OCI-LY1 (cell line): ENCODE results near the gene TMEM19.

Experiments used
- H2AFZ ChIP-seq: fragments of 200-600 bp; sonication (generic), shearing (Covaris generic); 2 replicates; pipeline ENCODE4 v1.6.0; 2014; ENCODE audit warnings: antibody characterized with exemption, mild to moderate bottlenecking, low read length
- H3F3A ChIP-seq: fragments of 200-600 bp; sonication (generic), shearing (Covaris generic); 2 replicates; pipeline ENCODE4 v1.6.0; 2014; ENCODE audit warnings: mild to moderate bottlenecking, antibody characterized with exemption, low read length, moderate library complexity; ENCODE audit not compliant: insufficient read depth
- H3K27ac ChIP-seq: fragments of 200-600 bp; sonication (generic); 2 replicates; pipeline ENCODE4 v1.5.1; 2014; ENCODE audit warnings: low read length, mixed run types, mild to moderate bottlenecking, low read depth; ENCODE audit not compliant: poor library complexity, severe bottlenecking
- H3K27me3 ChIP-seq: fragments of 200-600 bp; sonication (generic); 2 replicates; pipeline ENCODE4 v1.6.0; 2014; ENCODE audit warnings: antibody characterized with exemption, mild to moderate bottlenecking, low read length, moderate library complexity; ENCODE audit not compliant: insufficient read depth
- H3K36me3 ChIP-seq: fragments of 200-600 bp; sonication (generic); 2 replicates; pipeline ENCODE4 v1.6.1; 2014; ENCODE audit warnings: mild to moderate bottlenecking, antibody characterized with exemption, low read length, moderate library complexity, mixed read lengths; ENCODE audit not compliant: insufficient read depth
- H3K4me1 ChIP-seq: fragments of 200-600 bp; sonication (generic); 2 replicates; pipeline ENCODE4 v1.5.1; 2014; ENCODE audit warnings: mild to moderate bottlenecking, low read length, moderate library complexity; ENCODE audit not compliant: insufficient read depth, severe bottlenecking
- H3K4me2 ChIP-seq: fragments of 200-600 bp; sonication (generic), shearing (Covaris generic); 2 replicates; pipeline ENCODE4 v1.6.1; 2014; ENCODE audit warnings: low read length
- H3K4me3 ChIP-seq: fragments of 200-600 bp; sonication (generic); 2 replicates; pipeline ENCODE4 v1.5.1; 2014; ENCODE audit warnings: low read length, low read depth, mild to moderate bottlenecking, mixed read lengths; ENCODE audit not compliant: poor library complexity, severe bottlenecking
- H3K79me2 ChIP-seq: fragments of 200-600 bp; shearing (Covaris generic); 2 replicates; pipeline ENCODE4 v1.6.1; 2016; ENCODE audit warnings: mixed run types, low read length, mixed read lengths; ENCODE audit not compliant: insufficient read depth
- H3K9ac ChIP-seq: fragments of 200-600 bp; sonication (generic), shearing (Covaris generic); 2 replicates; pipeline ENCODE4 v1.6.1; 2014; ENCODE audit warnings: mild to moderate bottlenecking, low read length, mixed read lengths
- H3K9me2 ChIP-seq: fragments of 200-600 bp; sonication (generic), shearing (Covaris generic); 2 replicates; pipeline ENCODE4 v1.6.1; 2014; ENCODE audit warnings: low read depth, mild to moderate bottlenecking, low read length, mixed read lengths
- H3K9me3 ChIP-seq: fragments of 200-600 bp; shearing (Covaris generic); 2 replicates; pipeline ENCODE4 v1.6.1; 2014; ENCODE audit warnings: low read length, mixed read lengths
- H4K20me1 ChIP-seq: fragments of 200-600 bp; sonication (generic), shearing (Covaris generic); 2 replicates; pipeline ENCODE4 v1.6.0; 2016; ENCODE audit warnings: mild to moderate bottlenecking, low read length; ENCODE audit not compliant: insufficient read depth
- EZH2 ChIP-seq: fragments of 200-600 bp; sonication (generic), shearing (Covaris generic); IDR thresholded peaks from 2 replicates; pipeline ENCODE4 v1.8.0; 2017; ENCODE audit warnings: borderline replicate concordance, mixed run types, mild to moderate bottlenecking, antibody characterized with exemption, low read length, moderate library complexity, mixed read lengths
- TF ChIP-seq, protein P1 (sequence below): fragments of 200-600 bp; sonication (generic), shearing (Covaris generic); IDR thresholded peaks from 2 replicates; pipeline ENCODE4 v1.5.1; 2017; ENCODE audit warnings: mild to moderate bottlenecking, antibody characterized with exemption, low read length, moderate library complexity, mixed read lengths

TMEM19 gene

DNA sequence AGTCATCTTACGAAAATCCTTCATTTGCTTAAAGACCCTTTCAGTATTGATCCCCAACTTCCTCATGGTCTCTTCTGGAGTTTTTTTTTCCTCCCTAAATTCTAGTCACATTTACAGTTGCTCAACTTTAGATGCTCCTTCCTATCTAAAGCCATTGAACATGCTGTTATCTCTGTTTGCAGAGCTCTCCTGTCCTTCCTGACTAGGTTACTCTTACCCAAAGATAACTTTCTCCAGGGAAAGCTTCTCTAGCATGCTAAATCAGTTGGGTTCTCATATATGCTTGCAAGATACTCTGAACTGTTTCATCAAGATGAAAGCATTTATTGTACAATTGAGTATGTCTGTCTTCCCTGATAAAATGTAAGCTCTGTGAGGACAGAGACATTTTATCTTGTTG is 67.0 kb downstream of the TMEM19 start:
- Histone ChIP-seq H3F3A (no peaks in the 10 kb centered on the region), H3K4me2 (no peak overlapping the region), H3K79me2 (peaks cover 28% of the 10 kb centered on the region), H3K9ac (no peak overlapping the region), H3K36me3 (peaks cover 17% of the 10 kb centered on the region), H3K9me3 (no peaks in the 10 kb centered on the region), H3K4me1 (peaks cover 19% of the 10 kb centered on the region), H3K27me3 (no peaks in the 10 kb centered on the region), H3K27ac (no peak overlapping the region), H3K4me3 (no peak overlapping the region), H3K9me2 (no peaks in the 10 kb centered on the region), H2AFZ (no peak overlapping the region), H4K20me1 (no peaks in the 10 kb centered on the region)
- TF ChIP-seq, protein P1, sequence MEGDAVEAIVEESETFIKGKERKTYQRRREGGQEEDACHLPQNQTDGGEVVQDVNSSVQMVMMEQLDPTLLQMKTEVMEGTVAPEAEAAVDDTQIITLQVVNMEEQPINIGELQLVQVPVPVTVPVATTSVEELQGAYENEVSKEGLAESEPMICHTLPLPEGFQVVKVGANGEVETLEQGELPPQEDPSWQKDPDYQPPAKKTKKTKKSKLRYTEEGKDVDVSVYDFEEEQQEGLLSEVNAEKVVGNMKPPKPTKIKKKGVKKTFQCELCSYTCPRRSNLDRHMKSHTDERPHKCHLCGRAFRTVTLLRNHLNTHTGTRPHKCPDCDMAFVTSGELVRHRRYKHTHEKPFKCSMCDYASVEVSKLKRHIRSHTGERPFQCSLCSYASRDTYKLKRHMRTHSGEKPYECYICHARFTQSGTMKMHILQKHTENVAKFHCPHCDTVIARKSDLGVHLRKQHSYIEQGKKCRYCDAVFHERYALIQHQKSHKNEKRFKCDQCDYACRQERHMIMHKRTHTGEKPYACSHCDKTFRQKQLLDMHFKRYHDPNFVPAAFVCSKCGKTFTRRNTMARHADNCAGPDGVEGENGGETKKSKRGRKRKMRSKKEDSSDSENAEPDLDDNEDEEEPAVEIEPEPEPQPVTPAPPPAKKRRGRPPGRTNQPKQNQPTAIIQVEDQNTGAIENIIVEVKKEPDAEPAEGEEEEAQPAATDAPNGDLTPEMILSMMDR, result no peak
- no peak for TF ChIP-seq EZH2
